Central memory CD8-positive, alpha-beta T cell (primary cell): ENCODE data around the gene JAKMIP2.

Experiments used
- ATAC-seq: fragments of 150-1000 bp; cut with Tn5 transposase; replicated peaks from 2 replicates; pipeline ENCODE4 v1.10.0; 2022; ENCODE audit warnings: mild to moderate bottlenecking, moderate FRiP score, moderate number of reproducible peaks; ENCODE audit not compliant: poor library complexity, severe bottlenecking; ENCODE audit errors: extremely low read depth
- DNase-seq, 2 donors: peaks; one replicate each; pipeline ENCODE4 v3.0.0; 2021; ENCODE audit warnings: low spot score in 2 of 2
- H3K27ac Mint-ChIP-seq: one replicate; pipeline ENCODE4 v1.8.0; 2022; ENCODE audit warnings: low read depth, mild to moderate bottlenecking, moderate library complexity, mixed read lengths
- H3K27me3 Mint-ChIP-seq: one replicate; pipeline ENCODE4 v1.8.0; 2022; ENCODE audit warnings: mixed read lengths
- H3K36me3 Mint-ChIP-seq: one replicate; pipeline ENCODE4 v1.8.0; 2022; ENCODE audit warnings: mild to moderate bottlenecking, moderate library complexity, mixed read lengths; ENCODE audit not compliant: insufficient read depth
- H3K4me1 Mint-ChIP-seq: one replicate; pipeline ENCODE4 v1.8.0; 2022; ENCODE audit warnings: mixed read lengths
- H3K4me3 Mint-ChIP-seq: one replicate; pipeline ENCODE4 v1.8.0; 2022; ENCODE audit warnings: mild to moderate bottlenecking, moderate library complexity, mixed read lengths
- H3K9me3 Mint-ChIP-seq: one replicate; pipeline ENCODE4 v1.8.0; 2022; ENCODE audit warnings: mixed read lengths

The JAKMIP2 gene

DNA sequence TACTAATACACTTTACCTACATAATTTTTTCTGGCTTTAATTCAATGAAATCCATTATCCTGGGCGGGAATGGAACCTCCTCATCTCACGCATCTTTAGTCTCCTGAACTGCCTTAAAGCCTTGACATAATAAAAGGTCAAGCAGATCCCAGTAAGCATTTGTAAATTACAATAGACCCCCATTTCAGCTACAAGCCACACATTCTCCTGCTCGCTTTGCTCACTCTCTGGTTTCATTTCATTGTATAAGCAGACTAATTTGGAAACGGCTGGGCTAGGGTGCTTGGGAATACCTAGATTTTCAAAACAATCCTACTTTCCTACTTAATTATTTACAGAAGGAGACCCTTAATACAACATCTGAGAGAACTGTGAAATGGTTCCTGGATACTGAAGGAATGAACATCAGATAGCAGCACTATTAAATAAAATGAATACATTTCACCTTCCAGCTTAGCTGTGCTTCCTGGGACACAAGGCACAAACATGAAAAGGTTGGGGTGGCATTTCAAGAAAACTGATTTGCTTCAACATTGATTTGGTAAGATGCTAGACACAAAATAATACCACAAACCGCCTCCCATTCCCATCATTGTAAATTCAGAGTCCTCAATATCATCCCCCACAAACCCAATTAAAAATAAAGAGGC lies 1.5 kb downstream of the JAKMIP2 start:
- no peak for ATAC-seq
- H3K4me1 Mint-ChIP-seq = peaks cover 42% of the 10 kb centered on the region
- peaks cover 5% of the 10 kb centered on the region for H3K36me3 Mint-ChIP-seq
- peak overlapping the region; percentile 84 for H3K4me3 Mint-ChIP-seq
- no peaks in the 10 kb centered on the region for H3K27me3 Mint-ChIP-seq
- H3K9me3 Mint-ChIP-seq = no peaks in the 10 kb centered on the region
- no peak for DNase-seq
- peak overlapping the region; percentile 94 for H3K27ac Mint-ChIP-seq

DNA sequence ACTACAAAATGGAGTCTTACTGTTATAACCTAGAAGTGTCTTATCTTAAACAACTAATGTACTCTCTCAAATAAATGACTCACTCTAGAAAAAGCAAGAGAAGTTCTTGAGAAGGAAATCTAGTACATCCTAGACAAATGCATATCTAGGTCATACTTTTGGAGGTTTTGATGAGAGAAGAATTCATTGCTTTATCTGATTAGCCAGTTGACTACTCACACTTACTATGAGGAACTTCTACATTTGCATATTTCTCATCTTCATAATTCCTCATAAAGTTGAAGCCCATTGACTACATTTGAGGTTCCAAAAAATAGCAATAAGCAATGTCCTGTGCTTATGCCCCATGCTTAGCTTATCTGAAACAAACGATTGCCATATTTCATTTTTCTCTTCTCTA lies 2.8 kb downstream of the JAKMIP2 start:
- DNase-seq = no peak
- H3K27me3 Mint-ChIP-seq = no peaks in the 10 kb centered on the region

DNA sequence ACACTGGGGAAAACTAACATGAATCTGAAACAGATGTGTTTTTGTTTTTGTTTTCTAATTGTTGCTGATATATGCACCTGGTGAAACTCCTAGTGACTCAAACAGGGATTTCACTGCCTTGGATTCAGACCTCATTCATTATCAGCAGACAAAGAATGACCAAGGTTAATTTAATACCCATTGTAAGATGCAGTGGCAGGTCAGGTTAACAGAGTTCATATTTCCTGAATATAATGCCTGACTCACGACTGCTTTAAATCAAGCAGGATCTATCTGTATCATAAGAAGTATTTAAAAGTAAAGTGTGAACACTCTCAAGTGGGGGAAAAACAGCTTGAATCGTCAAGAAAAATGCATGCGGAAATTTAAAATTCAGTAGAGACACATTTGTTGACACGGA lies 5.5 kb downstream of the JAKMIP2 start:
- Mint-ChIP-seq H3K27me3 (no peaks in the 10 kb centered on the region), H3K36me3 (no peaks in the 10 kb centered on the region)

More for the DNA sequence above, 2.8 kb downstream of the JAKMIP2 start:
- H3K9me3 Mint-ChIP-seq = no peaks in the 10 kb centered on the region
- H3K4me3 Mint-ChIP-seq = no peak overlapping the region
- peaks cover 5% of the 10 kb centered on the region for H3K36me3 Mint-ChIP-seq
- ATAC-seq = no peak
- H3K27ac Mint-ChIP-seq = peak overlapping the region; percentile 94
- peaks cover 42% of the 10 kb centered on the region for H3K4me1 Mint-ChIP-seq

DNA sequence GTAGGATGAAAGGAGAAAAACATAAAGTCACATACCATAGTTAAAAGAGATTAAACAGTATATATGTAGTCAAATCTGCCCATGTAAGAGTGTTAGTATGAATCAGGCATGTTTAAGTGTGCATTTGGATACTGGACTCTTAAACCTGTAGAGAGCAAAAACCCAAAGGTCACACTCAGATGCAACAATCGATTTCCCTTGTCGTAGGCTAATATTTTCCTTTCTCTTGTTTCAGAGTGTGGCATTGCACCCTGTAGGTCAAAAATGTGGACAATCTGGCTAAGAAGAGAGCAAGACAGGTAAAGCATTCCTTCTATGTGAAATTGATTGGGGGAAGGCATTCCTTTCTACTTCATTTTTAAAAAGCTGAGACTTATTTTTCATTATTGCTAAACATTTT lies 8.9 kb downstream of the JAKMIP2 start:
- ATAC-seq = no peak
- Mint-ChIP-seq H3K9me3 (no peaks in the 10 kb centered on the region), H3K4me3 (no peak overlapping the region), H3K4me1 (peaks cover 4% of the 10 kb centered on the region), H3K27me3 (no peaks in the 10 kb centered on the region), H3K27ac (no peak overlapping the region), H3K36me3 (no peaks in the 10 kb centered on the region)
- no peak for DNase-seq

More for the DNA sequence above, 5.5 kb downstream of the JAKMIP2 start:
- DNase-seq (no peak), ATAC-seq (no peak)
- Mint-ChIP-seq H3K9me3 (no peaks in the 10 kb centered on the region), H3K27ac (peak overlapping the region; percentile 65), H3K4me1 (peaks cover 28% of the 10 kb centered on the region), H3K4me3 (no peak overlapping the region)

DNA sequence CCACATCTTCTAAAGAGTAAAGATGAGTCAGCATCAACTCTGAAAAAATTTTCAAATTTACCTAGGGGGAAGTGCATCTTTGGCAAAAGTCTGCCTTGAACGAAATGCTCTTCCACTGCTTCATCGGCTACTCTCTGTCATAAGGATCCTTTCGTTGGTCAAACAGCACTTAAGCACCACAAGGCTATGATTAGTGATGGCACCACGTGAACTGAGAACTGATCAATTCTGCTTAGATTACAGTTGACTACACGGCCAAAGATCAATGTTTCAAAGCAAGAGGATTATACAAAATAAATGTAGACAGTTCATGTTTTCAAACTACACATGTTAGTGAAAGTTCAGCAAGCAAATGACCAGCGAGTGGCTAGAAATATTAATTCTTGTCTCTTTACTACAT lies 9.4 kb downstream of the JAKMIP2 start:
- H3K27ac Mint-ChIP-seq = no peak overlapping the region
- ATAC-seq (no peak), DNase-seq (no peak)
- H3K9me3 Mint-ChIP-seq = no peaks in the 10 kb centered on the region
- no peak overlapping the region for H3K4me3 Mint-ChIP-seq
- no peaks in the 10 kb centered on the region for H3K36me3 Mint-ChIP-seq
- H3K4me1 Mint-ChIP-seq = peaks cover 4% of the 10 kb centered on the region
- no peaks in the 10 kb centered on the region for H3K27me3 Mint-ChIP-seq

DNA sequence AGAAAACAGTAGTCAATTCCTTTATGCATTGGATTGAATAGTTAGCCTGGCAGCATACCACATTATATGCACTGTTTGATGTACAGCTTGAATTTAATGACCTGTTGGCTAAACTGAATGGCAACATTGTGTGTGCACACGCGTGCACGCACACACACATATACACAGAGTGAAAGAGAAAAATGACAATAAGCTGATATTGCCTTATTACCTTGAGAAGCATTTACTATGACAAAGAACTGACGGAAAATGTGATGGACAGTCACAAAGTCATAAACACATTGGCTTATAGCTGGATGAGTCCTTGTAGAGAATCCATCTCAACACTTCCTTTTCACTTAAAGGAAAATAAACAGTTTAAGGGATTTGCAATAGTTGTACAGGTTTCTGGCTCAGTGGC lies 15.5 kb downstream of the JAKMIP2 start:
- Mint-ChIP-seq H3K36me3 (no peaks in the 10 kb centered on the region), H3K4me1 (peaks cover 4% of the 10 kb centered on the region), H3K27ac (no peak overlapping the region), H3K4me3 (no peak overlapping the region), H3K9me3 (no peaks in the 10 kb centered on the region), H3K27me3 (no peaks in the 10 kb centered on the region)
- ATAC-seq = no peak
- no peak for DNase-seq

DNA sequence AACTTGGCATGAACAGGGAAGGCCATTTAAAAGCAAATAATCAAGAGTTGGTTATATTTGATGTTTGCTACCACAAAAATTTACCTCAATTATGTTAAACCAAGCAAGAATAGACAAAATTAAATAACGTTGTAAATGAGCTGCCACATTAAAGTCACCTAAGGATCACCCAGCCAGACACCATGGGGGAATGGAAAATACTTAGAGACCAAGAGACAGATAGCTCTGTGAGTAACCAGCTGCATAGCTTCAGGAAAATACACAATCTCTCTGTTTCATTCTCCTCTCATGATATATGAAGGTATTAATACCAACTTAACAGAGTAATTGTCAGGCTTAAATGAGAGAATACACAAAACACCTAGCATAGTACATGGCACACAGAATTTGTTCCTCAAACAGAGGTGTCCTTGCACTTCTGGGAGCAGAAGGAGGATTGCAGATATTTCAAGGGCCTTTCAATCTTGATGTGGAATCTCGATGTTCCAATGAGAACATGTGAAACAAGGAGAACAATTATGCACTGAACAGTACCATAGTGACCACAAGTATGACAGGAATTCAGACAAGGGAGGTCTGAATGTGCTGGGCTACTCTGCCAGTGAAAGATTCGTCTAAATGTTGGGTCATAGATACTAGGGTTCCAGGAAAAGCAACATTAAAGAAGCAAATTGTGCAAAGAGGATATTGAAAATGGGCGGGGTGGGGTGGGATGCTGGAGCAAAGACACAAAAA lies 18.6 kb downstream of the JAKMIP2 start:
- no peak for DNase-seq
- Mint-ChIP-seq H3K27ac (no peak overlapping the region), H3K4me1 (peaks cover 5% of the 10 kb centered on the region)

DNA sequence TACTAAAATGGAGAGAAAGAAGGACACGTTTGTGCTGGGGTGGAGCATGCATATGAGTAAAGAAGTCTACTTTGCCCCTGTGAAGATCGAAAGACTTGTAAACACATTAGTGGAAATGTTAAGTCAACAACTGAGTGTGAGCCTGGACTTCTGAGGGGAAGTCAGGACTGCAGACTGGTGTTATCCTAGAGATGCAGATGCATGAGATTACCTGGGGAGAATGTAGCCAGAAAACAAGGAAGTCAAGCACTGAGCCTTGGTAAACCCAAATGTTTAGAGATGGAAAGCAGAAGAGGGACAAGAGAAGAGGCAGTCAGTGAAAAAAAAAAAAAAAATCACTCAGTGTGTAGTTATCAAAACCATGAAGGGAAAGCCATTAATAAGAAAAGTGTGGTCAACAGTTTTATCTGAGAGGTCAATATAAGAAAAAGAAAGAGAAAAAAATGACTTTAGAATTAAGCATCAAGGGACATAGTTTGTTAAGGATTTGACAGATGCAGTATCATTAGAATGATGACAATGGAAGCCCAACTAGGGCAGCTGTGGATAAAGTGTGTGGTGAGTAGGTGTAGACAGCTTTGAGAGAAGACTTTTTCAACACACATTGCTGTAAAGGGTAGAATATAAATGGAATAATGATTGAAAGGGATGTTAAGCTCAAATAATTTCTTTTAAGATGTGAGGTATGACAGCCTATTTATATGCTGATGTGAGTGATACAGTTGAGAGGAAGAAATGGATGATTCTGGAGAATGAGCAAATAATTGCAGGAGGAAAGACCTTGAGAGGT lies 22.2 kb downstream of the JAKMIP2 start:
- no peaks in the 10 kb centered on the region for H3K9me3 Mint-ChIP-seq
- H3K4me3 Mint-ChIP-seq = no peak overlapping the region
- no peaks in the 10 kb centered on the region for H3K27me3 Mint-ChIP-seq
- ATAC-seq (no peak), DNase-seq (no peak)
- no peak overlapping the region for H3K27ac Mint-ChIP-seq
- peaks cover 8% of the 10 kb centered on the region for H3K4me1 Mint-ChIP-seq
- no peaks in the 10 kb centered on the region for H3K36me3 Mint-ChIP-seq

More for the DNA sequence above, 18.6 kb downstream of the JAKMIP2 start:
- Mint-ChIP-seq H3K27me3 (no peaks in the 10 kb centered on the region), H3K9me3 (no peaks in the 10 kb centered on the region), H3K36me3 (no peaks in the 10 kb centered on the region), H3K4me3 (no peak overlapping the region)
- no peak for ATAC-seq

DNA sequence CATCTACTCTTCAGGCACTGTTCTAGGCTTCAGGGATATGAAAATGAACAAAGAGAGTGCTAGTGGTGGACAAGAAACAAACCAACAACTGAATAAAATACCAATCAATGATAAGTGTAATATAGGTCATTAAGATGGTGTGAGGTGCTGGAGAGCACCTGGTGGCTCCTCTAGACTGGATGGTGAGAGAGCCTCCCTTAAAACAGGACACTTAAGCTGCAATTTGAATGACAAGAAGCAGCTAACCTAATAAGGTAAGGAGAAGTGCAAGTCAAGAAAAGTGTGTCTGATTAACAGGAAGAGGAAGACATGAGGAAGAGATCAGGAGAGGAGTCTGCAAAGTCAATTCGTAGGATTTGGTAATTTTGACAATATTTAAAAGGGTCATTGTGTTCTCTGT lies 23.1 kb downstream of the JAKMIP2 start:
- H3K27ac Mint-ChIP-seq = no peak overlapping the region
- no peak for ATAC-seq
- H3K27me3 Mint-ChIP-seq = no peaks in the 10 kb centered on the region
- no peaks in the 10 kb centered on the region for H3K36me3 Mint-ChIP-seq
- peaks cover 14% of the 10 kb centered on the region for H3K4me1 Mint-ChIP-seq
- no peak overlapping the region for H3K4me3 Mint-ChIP-seq
- no peak for DNase-seq
- no peaks in the 10 kb centered on the region for H3K9me3 Mint-ChIP-seq

DNA sequence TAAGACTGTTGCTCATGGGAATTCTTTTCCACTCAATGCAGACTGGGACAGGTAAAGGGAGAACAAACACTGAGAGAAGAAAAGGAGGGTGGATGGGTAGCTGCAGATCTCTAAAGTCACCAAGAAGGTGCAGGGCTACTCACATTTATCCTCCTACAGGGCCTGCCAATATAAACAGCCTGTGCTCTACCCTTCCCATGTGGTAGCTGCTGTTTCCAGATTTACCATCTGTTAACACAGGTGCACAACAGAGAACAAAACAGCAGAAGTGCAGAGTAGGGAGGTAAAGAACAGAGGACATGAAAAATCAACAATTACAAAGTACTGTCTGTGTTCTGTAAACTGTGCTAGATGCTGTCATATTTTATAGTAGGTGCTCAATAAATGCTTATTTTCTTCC lies 26.0 kb downstream of the JAKMIP2 start:
- peaks cover 29% of the 10 kb centered on the region for H3K4me1 Mint-ChIP-seq
- H3K36me3 Mint-ChIP-seq = peaks cover 3% of the 10 kb centered on the region
- no peaks in the 10 kb centered on the region for H3K27me3 Mint-ChIP-seq
- ATAC-seq (no peak), DNase-seq (no peak)
- H3K27ac Mint-ChIP-seq = no peak overlapping the region
- H3K9me3 Mint-ChIP-seq = no peaks in the 10 kb centered on the region
- no peak overlapping the region for H3K4me3 Mint-ChIP-seq

DNA sequence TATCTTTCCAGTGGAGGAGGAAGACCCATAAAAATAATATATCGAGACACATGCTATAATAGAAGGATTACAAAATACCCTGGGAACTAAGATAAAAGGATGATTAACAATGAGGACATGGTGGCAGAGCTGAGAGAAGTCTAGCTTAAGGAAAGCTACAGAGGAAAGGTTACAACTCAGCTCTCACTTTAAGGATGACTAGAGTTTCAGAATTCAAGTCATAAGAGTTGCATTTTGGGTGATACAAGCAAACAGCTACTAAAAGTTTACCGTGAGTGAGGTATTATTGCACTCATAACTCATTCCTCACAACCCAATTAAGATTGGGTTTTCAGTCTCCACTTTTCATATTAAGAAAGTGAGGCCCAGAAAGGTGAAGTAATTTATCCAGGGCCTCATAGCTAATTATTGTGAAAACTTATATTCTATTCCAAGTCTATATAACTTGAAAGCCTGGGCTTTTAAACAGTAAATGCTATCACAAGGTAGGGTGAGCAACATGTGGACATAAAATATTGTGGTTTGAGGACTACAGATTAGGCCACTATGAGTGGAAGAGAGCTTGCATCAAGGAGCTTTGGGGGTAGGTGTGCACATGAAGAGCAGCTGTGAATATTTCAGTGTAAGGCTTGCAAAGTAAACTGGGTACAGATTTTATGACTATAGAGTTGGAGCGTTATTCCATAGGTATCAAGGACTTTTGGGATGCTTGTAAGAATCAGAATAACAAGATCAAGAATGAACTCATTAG lies 28.0 kb downstream of the JAKMIP2 start:
- no peak for DNase-seq
- Mint-ChIP-seq H3K36me3 (peaks cover 3% of the 10 kb centered on the region), H3K27ac (no peak overlapping the region), H3K4me3 (no peak overlapping the region), H3K4me1 (peaks cover 39% of the 10 kb centered on the region), H3K27me3 (no peaks in the 10 kb centered on the region), H3K9me3 (no peaks in the 10 kb centered on the region)
- ATAC-seq = no peak

DNA sequence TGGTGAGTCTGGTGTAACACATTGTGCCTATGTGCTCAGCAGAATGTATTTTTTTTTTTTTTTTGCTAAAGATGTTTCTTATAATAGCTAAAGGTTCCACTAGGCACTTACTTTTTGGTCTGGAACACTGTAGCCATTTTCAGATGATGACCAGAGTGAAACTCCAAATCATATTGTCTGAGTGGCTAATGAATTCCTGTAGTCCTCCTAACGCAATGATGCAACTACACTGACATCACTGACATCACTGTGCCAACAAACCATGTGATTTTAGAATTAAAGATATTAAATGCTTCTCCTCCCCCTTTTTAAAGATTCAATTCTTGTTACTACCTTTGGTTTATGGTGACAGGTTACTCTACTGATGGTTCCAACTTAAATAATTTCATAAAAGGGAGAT lies 28.8 kb downstream of the JAKMIP2 start:
- Mint-ChIP-seq H3K27me3 (no peaks in the 10 kb centered on the region), H3K27ac (no peak overlapping the region), H3K36me3 (peaks cover 3% of the 10 kb centered on the region), H3K4me3 (no peak overlapping the region), H3K4me1 (peaks cover 36% of the 10 kb centered on the region), H3K9me3 (no peaks in the 10 kb centered on the region)
- no peak for DNase-seq
- ATAC-seq = no peak
